ENCODE results near the gene ADAMTS18.

The ADAMTS18 gene

GRCh38 chr16:77336637-77337036, 98.2 kb downstream of the ADAMTS18 start:
- POLR2A ChIA-PET (ENCODE audit: low non-redundant PET) = no interaction called here
- DNase-seq (ENCODE audit: low spot score) = no peak
- H3K27ac ChIP-seq = no peak overlapping the region
- no peak for TF ChIP-seq CTCF (conservative IDR thresholded peaks at IDR 0.05; ENCODE audit: low read depth)
- CTCF ChIA-PET = no interaction called here

GRCh38 chr16:77335652-77336234, 99.1 kb downstream of the ADAMTS18 start:
- POLR2A ChIA-PET (ENCODE audit: low non-redundant PET) = no interaction called here
- H3K27ac ChIP-seq = no peak overlapping the region
- CTCF ChIA-PET = no interaction called here
- DNase-seq (ENCODE audit: low spot score) = no peak
- TF ChIP-seq CTCF (conservative IDR thresholded peaks at IDR 0.05; ENCODE audit: low read depth) = no peak

- ChIA-PET CTCF (no interaction called here), POLR2A (ENCODE audit: low non-redundant PET) (no interaction called here)
- TF ChIP-seq CTCF (conservative IDR thresholded peaks at IDR 0.05; ENCODE audit: low read depth) = no peak
- no peak for DNase-seq (ENCODE audit: low spot score)
- H3K27ac ChIP-seq = no peak overlapping the region
These were observed 102.0 kb downstream of the ADAMTS18 start for GRCh38 chr16:77332792-77333191.

- DNase-seq (ENCODE audit: low spot score) = no peak
- ChIA-PET POLR2A (ENCODE audit: low non-redundant PET) (no interaction called here), CTCF (no interaction called here)
- no peak for TF ChIP-seq CTCF (conservative IDR thresholded peaks at IDR 0.05; ENCODE audit: low read depth)
- H3K27ac ChIP-seq = no peak overlapping the region
These were observed 102.8 kb downstream of the ADAMTS18 start for GRCh38 chr16:77331802-77332586.

- ChIA-PET POLR2A (ENCODE audit: low non-redundant PET) (no interaction called here), CTCF (no interaction called here)
- no peak for DNase-seq (ENCODE audit: low spot score)
- no peak overlapping the region for H3K27ac ChIP-seq
- TF ChIP-seq CTCF (conservative IDR thresholded peaks at IDR 0.05; ENCODE audit: low read depth) = no peak
These were observed 103.8 kb downstream of the ADAMTS18 start for GRCh38 chr16:77331043-77331442.

- no peak for TF ChIP-seq CTCF (conservative IDR thresholded peaks at IDR 0.05; ENCODE audit: low read depth)
- ChIA-PET CTCF (no interaction called here), POLR2A (ENCODE audit: low non-redundant PET) (no interaction called here)
- H3K27ac ChIP-seq = no peak overlapping the region
- DNase-seq (ENCODE audit: low spot score) = no peak
These were observed 104.3 kb downstream of the ADAMTS18 start for GRCh38 chr16:77330332-77331042.

Data from RWPE1 (cell line).